ENCODE measurements around the gene RPS15.

Gene RPS15

DNA sequence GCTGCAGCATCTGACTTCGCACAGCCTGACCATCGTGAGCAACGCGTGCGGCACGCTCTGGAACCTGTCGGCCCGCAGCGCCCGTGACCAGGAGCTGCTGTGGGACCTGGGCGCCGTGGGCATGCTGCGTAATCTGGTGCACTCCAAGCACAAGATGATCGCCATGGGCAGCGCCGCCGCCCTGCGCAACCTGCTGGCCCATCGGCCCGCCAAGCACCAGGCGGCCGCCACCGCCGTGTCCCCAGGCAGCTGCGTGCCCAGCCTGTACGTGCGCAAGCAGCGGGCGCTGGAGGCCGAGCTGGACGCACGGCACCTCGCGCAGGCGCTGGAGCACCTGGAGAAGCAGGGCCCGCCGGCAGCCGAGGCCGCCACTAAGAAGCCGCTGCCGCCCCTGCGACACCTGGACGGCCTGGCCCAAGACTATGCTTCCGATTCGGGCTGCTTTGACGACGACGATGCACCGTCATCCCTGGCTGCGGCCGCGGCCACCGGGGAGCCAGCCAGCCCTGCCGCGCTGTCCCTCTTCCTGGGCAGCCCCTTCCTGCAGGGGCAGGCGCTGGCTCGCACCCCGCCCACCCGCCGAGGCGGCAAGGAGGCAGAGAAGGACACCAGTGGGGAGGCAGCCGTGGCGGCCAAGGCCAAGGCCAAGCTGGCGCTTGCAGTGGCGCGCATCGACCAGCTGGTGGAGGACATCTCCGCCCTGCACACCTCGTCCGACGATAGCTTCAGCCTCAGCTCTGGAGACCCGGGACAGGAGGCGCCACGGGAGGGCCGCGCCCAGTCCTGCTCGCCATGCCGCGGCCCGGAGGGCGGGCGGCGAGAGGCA is 27.2 kb downstream of the RPS15 start:
- Histone ChIP-seq H3K27ac (replicated peaks) (no peak overlapping the region), H3K27me3 (ENCODE audit: insufficient read depth, poor library complexity, severe bottlenecking) (peaks cover 28% of the 10 kb centered on the region), H3K4me3 (replicated peaks; ENCODE audit: insufficient read depth, low read length) (no peak overlapping the region)
- DNase-seq (ENCODE audit: low read depth in 1 of 2, low spot score in 1 of 2), result no peak
- TF ChIP-seq GABPA (IDR thresholded peaks at IDR 0.05; ENCODE audit: low read depth), result no peak
- TF ChIP-seq, protein P1, sequence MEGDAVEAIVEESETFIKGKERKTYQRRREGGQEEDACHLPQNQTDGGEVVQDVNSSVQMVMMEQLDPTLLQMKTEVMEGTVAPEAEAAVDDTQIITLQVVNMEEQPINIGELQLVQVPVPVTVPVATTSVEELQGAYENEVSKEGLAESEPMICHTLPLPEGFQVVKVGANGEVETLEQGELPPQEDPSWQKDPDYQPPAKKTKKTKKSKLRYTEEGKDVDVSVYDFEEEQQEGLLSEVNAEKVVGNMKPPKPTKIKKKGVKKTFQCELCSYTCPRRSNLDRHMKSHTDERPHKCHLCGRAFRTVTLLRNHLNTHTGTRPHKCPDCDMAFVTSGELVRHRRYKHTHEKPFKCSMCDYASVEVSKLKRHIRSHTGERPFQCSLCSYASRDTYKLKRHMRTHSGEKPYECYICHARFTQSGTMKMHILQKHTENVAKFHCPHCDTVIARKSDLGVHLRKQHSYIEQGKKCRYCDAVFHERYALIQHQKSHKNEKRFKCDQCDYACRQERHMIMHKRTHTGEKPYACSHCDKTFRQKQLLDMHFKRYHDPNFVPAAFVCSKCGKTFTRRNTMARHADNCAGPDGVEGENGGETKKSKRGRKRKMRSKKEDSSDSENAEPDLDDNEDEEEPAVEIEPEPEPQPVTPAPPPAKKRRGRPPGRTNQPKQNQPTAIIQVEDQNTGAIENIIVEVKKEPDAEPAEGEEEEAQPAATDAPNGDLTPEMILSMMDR (IDR thresholded peaks at IDR 0.05; ENCODE audit: insufficient read depth, low read length), result peak; percentile 22

DNA sequence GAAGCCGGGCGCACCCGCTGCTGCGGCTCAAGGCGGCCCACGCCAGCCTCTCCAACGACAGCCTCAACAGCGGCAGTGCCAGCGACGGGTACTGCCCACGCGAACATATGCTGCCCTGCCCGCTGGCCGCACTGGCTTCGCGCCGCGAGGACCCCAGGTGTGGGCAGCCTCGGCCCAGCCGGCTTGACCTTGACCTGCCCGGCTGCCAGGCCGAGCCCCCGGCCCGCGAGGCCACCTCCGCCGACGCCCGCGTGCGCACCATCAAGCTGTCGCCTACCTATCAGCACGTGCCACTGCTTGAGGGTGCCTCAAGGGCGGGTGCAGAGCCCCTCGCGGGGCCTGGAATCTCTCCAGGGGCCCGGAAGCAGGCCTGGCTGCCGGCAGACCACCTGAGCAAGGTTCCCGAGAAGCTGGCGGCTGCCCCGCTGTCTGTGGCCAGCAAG is 27.8 kb downstream of the RPS15 start:
- TF ChIP-seq, protein P2, sequence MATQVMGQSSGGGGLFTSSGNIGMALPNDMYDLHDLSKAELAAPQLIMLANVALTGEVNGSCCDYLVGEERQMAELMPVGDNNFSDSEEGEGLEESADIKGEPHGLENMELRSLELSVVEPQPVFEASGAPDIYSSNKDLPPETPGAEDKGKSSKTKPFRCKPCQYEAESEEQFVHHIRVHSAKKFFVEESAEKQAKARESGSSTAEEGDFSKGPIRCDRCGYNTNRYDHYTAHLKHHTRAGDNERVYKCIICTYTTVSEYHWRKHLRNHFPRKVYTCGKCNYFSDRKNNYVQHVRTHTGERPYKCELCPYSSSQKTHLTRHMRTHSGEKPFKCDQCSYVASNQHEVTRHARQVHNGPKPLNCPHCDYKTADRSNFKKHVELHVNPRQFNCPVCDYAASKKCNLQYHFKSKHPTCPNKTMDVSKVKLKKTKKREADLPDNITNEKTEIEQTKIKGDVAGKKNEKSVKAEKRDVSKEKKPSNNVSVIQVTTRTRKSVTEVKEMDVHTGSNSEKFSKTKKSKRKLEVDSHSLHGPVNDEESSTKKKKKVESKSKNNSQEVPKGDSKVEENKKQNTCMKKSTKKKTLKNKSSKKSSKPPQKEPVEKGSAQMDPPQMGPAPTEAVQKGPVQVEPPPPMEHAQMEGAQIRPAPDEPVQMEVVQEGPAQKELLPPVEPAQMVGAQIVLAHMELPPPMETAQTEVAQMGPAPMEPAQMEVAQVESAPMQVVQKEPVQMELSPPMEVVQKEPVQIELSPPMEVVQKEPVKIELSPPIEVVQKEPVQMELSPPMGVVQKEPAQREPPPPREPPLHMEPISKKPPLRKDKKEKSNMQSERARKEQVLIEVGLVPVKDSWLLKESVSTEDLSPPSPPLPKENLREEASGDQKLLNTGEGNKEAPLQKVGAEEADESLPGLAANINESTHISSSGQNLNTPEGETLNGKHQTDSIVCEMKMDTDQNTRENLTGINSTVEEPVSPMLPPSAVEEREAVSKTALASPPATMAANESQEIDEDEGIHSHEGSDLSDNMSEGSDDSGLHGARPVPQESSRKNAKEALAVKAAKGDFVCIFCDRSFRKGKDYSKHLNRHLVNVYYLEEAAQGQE (IDR thresholded peaks at IDR 0.05; ENCODE audit: insufficient replicate concordance, low read depth), result no peak
- no peak for TF ChIP-seq POLR2AphosphoS5 (IDR thresholded peaks at IDR 0.05; ENCODE audit: low read depth)
- TF ChIP-seq GABPA (IDR thresholded peaks at IDR 0.05; ENCODE audit: low read depth), result no peak
- TF ChIP-seq SPI1 (IDR thresholded peaks at IDR 0.05; ENCODE audit: borderline replicate concordance, low read depth), result no peak
- H3K27ac ChIP-seq (replicated peaks), result no peak overlapping the region
- peaks cover 35% of the 10 kb centered on the region for H3K27me3 ChIP-seq (ENCODE audit: insufficient read depth, poor library complexity, severe bottlenecking)
- H3K4me3 ChIP-seq (replicated peaks; ENCODE audit: insufficient read depth, low read length), result no peak overlapping the region
- DNase-seq (ENCODE audit: low read depth in 1 of 2, low spot score in 1 of 2), result no peak

DNA sequence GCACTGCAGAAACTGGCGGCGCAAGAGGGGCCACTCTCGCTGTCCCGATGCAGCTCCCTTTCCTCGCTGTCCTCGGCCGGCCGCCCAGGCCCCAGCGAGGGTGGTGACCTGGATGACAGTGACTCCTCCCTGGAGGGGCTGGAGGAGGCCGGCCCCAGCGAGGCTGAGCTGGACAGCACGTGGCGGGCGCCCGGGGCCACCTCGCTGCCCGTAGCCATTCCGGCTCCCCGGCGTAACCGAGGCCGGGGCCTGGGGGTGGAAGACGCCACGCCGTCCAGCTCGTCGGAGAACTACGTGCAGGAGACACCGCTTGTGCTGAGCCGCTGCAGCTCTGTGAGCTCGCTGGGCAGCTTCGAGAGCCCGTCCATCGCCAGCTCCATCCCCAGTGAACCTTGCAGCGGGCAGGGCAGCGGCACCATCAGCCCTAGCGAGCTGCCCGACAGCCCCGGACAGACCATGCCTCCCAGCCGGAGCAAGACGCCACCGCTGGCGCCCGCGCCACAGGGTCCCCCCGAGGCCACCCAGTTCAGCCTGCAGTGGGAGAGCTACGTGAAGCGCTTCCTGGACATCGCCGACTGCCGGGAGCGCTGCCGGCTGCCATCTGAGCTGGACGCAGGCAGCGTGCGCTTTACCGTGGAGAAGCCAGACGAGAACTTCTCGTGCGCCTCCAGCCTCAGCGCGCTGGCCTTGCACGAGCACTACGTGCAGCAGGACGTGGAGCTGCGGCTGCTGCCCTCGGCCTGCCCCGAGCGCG is 28.4 kb downstream of the RPS15 start:
- peaks cover 41% of the 10 kb centered on the region for H3K27me3 ChIP-seq (ENCODE audit: insufficient read depth, poor library complexity, severe bottlenecking)
- no peak overlapping the region for H3K4me3 ChIP-seq (replicated peaks; ENCODE audit: insufficient read depth, low read length)
- TF ChIP-seq, protein P1 (IDR thresholded peaks at IDR 0.05; ENCODE audit: insufficient read depth, low read length), result no peak
- no peak for DNase-seq (ENCODE audit: low read depth in 1 of 2, low spot score in 1 of 2)
- no peak overlapping the region for H3K27ac ChIP-seq (replicated peaks)

DNA sequence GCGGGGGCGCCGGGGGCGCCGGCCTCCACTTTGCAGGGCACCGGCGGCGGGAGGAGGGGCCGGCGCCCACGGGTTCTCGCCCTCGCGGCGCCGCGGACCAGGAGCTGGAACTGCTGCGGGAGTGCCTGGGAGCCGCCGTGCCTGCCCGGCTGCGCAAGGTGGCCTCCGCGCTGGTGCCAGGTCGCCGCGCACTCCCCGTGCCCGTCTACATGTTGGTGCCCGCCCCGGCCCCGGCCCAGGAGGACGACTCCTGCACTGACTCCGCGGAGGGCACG is 29.0 kb downstream of the RPS15 start:
- DNase-seq (ENCODE audit: low read depth in 1 of 2, low spot score in 1 of 2), result no peak
- no peak overlapping the region for H3K27ac ChIP-seq (replicated peaks)
- TF ChIP-seq SPI1 (IDR thresholded peaks at IDR 0.05; ENCODE audit: borderline replicate concordance, low read depth) (no peak), POLR2AphosphoS5 (IDR thresholded peaks at IDR 0.05; ENCODE audit: low read depth) (no peak), GABPA (IDR thresholded peaks at IDR 0.05; ENCODE audit: low read depth) (no peak)
- TF ChIP-seq, protein P1 (IDR thresholded peaks at IDR 0.05; ENCODE audit: insufficient read depth, low read length), result no peak
- TF ChIP-seq, protein P2 (IDR thresholded peaks at IDR 0.05; ENCODE audit: insufficient replicate concordance, low read depth), result no peak
- no peak overlapping the region for H3K4me3 ChIP-seq (replicated peaks; ENCODE audit: insufficient read depth, low read length)
- H3K27me3 ChIP-seq (ENCODE audit: insufficient read depth, poor library complexity, severe bottlenecking), result peaks cover 46% of the 10 kb centered on the region

Data from HL-60 (cell line).